Activated CD4-positive, alpha-beta T cell treated with anti-CD3 and anti-CD28 coated beads, Interleukin-2, amount 10 ng/mL, durations not matched to agents 24 days and 14 days (primary cell): ENCODE results near the gene PRKCI. TPM values are rescaled to one million over a fixed set of nuclear protein-coding genes. Genes with fewer than 3 reads are reported as not detected.
"Not testable (repeated sequence)": the region's sequence is repeated elsewhere in the genome, so short reads cannot be mapped to it uniquely, and the experiment has no call there.

Experiments used
- DNase-seq: peaks from one replicate; pipeline ENCODE4 v3.0.0; 2022
- H3K27ac Mint-ChIP-seq: one replicate; pipeline ENCODE4 v1.8.0; 2022; ENCODE audit warnings: mild to moderate bottlenecking, mixed read lengths
- H3K27me3 Mint-ChIP-seq: one replicate; pipeline ENCODE4 v1.8.0; 2022; ENCODE audit warnings: mixed read lengths
- H3K36me3 Mint-ChIP-seq: one replicate; pipeline ENCODE4 v1.8.0; 2022; ENCODE audit warnings: low read depth, mild to moderate bottlenecking, mixed read lengths
- H3K4me1 Mint-ChIP-seq: one replicate; pipeline ENCODE4 v1.8.0; 2021; ENCODE audit warnings: mixed read lengths
- H3K4me3 Mint-ChIP-seq: one replicate; pipeline ENCODE4 v1.8.0; 2022; ENCODE audit warnings: mild to moderate bottlenecking, moderate library complexity, mixed read lengths
- H3K9me3 Mint-ChIP-seq: one replicate; pipeline ENCODE4 v1.8.0; 2021; ENCODE audit warnings: mixed read lengths
- intact Hi-C: fragments of 100-400 bp; cut with micrococcal nuclease; formaldehyde crosslinking; loops from one replicate; pipeline ENCODE4 v1.15.1; 2023
- total RNA-seq: library from RNA; stranded (reverse); gene quantifications from 2 replicates; pipeline ENCODE4 v1.2.3, GENCODE V29; 2022

Gene PRKCI
- total RNA-seq, 1 donor from 2014 or later = 19.7 TPM

- H3K4me3 Mint-ChIP-seq = no peak overlapping the region
- H3K9me3 Mint-ChIP-seq = no peaks in the 10 kb centered on the region
- no peak overlapping the region for H3K27ac Mint-ChIP-seq
- H3K36me3 Mint-ChIP-seq = no peaks in the 10 kb centered on the region
- no peaks in the 10 kb centered on the region for H3K4me1 Mint-ChIP-seq
- intact Hi-C loops = no loop called here
- H3K27me3 Mint-ChIP-seq = peaks cover 9% of the 10 kb centered on the region
- no peak for DNase-seq
Observed at GRCh38 chr3:170324962-170325361, 102.7 kb downstream of the PRKCI start.

GRCh38 chr3:170327040-170327808 lies 105.0 kb downstream of the PRKCI start:
- intact Hi-C loops = no loop called here
- no peak for DNase-seq
- Mint-ChIP-seq H3K36me3 (no peaks in the 10 kb centered on the region), H3K9me3 (no peaks in the 10 kb centered on the region), H3K27me3 (peaks cover 8% of the 10 kb centered on the region), H3K4me1 (no peaks in the 10 kb centered on the region), H3K27ac (no peak overlapping the region), H3K4me3 (no peak overlapping the region)

DNA sequence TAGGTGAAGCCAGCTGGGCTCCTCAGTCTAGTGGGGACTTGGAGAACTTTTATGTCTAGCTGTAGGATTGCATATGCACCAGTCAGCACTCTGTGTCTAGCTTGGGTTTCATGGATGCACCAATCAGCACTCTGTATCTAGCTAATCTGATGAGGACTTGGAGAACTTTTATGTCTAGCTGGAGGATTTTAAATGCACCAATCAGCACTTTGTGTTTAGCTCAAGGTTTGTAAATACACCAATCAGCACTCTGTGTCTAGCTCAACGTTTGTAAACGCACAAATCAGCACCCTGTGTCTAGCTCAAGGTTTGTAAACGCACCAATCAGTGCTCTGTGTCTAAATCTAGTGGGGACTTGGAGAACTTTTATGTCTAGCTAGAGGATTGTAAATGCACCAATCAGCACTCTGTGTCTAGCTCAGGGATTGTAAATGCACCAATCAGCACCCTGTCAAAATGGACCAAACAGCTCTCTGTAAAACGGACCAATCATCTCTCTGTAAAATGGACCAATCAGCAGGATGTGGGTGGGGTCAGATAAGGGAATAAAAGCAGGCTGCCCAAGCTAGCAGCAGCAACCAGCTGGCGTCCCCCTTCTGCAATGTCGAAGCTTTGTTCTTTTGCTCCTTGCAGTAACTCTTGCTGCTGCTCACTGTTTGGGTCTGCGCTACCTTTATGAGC lies 105.8 kb downstream of the PRKCI start:
- H3K4me3 Mint-ChIP-seq, H3K9me3 Mint-ChIP-seq, DNase-seq, H3K27ac Mint-ChIP-seq, intact Hi-C loops, H3K36me3 Mint-ChIP-seq, H3K4me1 Mint-ChIP-seq, H3K27me3 Mint-ChIP-seq: not testable (repeated sequence)

- Mint-ChIP-seq H3K27ac (no peak overlapping the region), H3K4me3 (no peak overlapping the region), H3K27me3 (peaks cover 2% of the 10 kb centered on the region), H3K4me1 (no peaks in the 10 kb centered on the region), H3K9me3 (no peaks in the 10 kb centered on the region), H3K36me3 (no peaks in the 10 kb centered on the region)
- intact Hi-C loops = no loop called here
- DNase-seq = no peak
Observed at GRCh38 chr3:170330366-170330765, 108.1 kb downstream of the PRKCI start.

GRCh38 chr3:170331143-170331542 lies 108.9 kb downstream of the PRKCI start:
- H3K27me3 Mint-ChIP-seq = peaks cover 2% of the 10 kb centered on the region
- intact Hi-C loops = no loop called here
- no peaks in the 10 kb centered on the region for H3K9me3 Mint-ChIP-seq
- no peak overlapping the region for H3K4me3 Mint-ChIP-seq
- H3K36me3 Mint-ChIP-seq = no peaks in the 10 kb centered on the region
- H3K4me1 Mint-ChIP-seq = no peaks in the 10 kb centered on the region
- DNase-seq = no peak
- no peak overlapping the region for H3K27ac Mint-ChIP-seq

GRCh38 chr3:170337420-170337819 lies 115.2 kb downstream of the PRKCI start:
- intact Hi-C loops = no loop called here
- Mint-ChIP-seq H3K9me3 (peaks cover 4% of the 10 kb centered on the region), H3K27me3 (peaks cover under 1% of the 10 kb centered on the region), H3K4me3 (no peak overlapping the region), H3K27ac (no peak overlapping the region), H3K36me3 (no peaks in the 10 kb centered on the region), H3K4me1 (no peaks in the 10 kb centered on the region)
- no peak for DNase-seq

DNA sequence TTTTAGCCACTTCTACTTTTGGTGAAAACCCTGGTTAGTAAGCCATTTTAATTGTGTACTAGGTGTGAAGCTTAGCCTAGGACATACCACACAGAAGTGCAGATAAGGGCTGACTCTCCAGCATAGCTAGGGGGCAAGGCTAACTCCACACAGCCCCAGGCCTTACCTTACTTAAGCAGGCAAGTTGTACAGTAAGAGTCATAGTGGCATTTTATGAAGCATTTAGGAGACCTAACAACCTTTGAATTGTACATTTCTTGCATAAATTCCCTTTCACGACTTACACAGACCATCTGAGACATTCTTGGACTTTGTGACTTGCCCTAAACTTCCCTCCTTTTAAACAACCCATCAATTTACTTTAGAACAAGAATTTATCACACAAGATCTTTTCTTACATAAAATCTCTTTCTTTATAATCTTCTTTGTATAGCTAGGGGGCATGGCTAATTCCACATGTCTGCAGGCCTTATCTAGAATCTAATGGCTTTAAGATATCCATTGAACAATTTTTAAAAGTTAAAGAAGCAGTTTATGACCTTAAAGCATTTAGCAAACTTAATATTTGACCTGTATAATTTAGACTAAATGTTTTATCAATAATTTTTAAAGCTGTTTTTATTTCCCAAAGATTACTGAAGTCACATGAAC lies 116.6 kb downstream of the PRKCI start:
- no peak for DNase-seq
- Mint-ChIP-seq H3K9me3 (peaks cover 4% of the 10 kb centered on the region), H3K27me3 (no peaks in the 10 kb centered on the region), H3K4me1 (no peaks in the 10 kb centered on the region), H3K27ac (no peak overlapping the region), H3K4me3 (no peak overlapping the region), H3K36me3 (no peaks in the 10 kb centered on the region)
- intact Hi-C loops = no loop called here

- H3K27ac Mint-ChIP-seq, H3K4me1 Mint-ChIP-seq, intact Hi-C loops: not testable (repeated sequence)
Observed at GRCh38 chr3:170342273-170342672, 120.0 kb downstream of the PRKCI start.

GRCh38 chr3:170343859-170344258 lies 121.6 kb downstream of the PRKCI start:
- H3K36me3 Mint-ChIP-seq, H3K4me3 Mint-ChIP-seq, H3K9me3 Mint-ChIP-seq, DNase-seq, H3K4me1 Mint-ChIP-seq, H3K27ac Mint-ChIP-seq, H3K27me3 Mint-ChIP-seq, intact Hi-C loops: not testable (repeated sequence)

More at GRCh38 chr3:170342273-170342672, 120.0 kb downstream of the PRKCI start:
- not testable (repeated sequence) for DNase-seq, H3K36me3 Mint-ChIP-seq, H3K4me3 Mint-ChIP-seq, H3K27me3 Mint-ChIP-seq, H3K9me3 Mint-ChIP-seq

DNA sequence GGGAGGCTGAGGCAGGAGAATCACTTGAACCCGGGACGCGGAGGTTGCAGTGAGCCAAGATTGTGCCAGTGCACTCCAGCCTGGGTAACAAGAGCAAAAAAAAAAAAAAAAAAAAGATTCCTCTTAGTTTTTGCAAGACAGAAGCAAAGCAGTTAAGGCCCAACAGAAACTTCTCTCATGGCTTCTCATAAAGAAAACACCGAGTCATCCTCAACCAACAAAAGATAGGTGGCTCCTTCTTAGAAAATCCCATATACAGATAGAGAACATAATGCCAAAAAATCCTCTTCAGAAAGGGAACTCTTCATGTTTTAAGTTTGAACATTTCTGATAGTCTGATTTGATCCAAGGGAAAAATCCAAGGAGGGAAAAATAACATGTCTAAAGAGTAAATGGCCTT lies 122.7 kb downstream of the PRKCI start:
- H3K9me3 Mint-ChIP-seq = no peaks in the 10 kb centered on the region
- H3K4me1 Mint-ChIP-seq = peaks cover 2% of the 10 kb centered on the region
- H3K4me3 Mint-ChIP-seq = no peak overlapping the region
- no peaks in the 10 kb centered on the region for H3K27me3 Mint-ChIP-seq
- intact Hi-C loops = no loop called here
- H3K36me3 Mint-ChIP-seq = no peaks in the 10 kb centered on the region
- H3K27ac Mint-ChIP-seq = no peak overlapping the region
- DNase-seq = no peak

- intact Hi-C loops = no loop called here
- peak; percentile 29 for DNase-seq
- Mint-ChIP-seq H3K9me3 (no peaks in the 10 kb centered on the region), H3K36me3 (no peaks in the 10 kb centered on the region), H3K4me1 (peaks cover 5% of the 10 kb centered on the region), H3K27me3 (no peaks in the 10 kb centered on the region), H3K27ac (no peak overlapping the region), H3K4me3 (no peak overlapping the region)
Observed at GRCh38 chr3:170346481-170347392, 124.5 kb downstream of the PRKCI start.

- H3K4me3 Mint-ChIP-seq = no peak overlapping the region
- peak; percentile 52 for DNase-seq
- no peaks in the 10 kb centered on the region for H3K36me3 Mint-ChIP-seq
- intact Hi-C loops = no loop called here
- no peak overlapping the region for H3K27ac Mint-ChIP-seq
- peaks cover 6% of the 10 kb centered on the region for H3K4me1 Mint-ChIP-seq
- peaks cover 7% of the 10 kb centered on the region for H3K27me3 Mint-ChIP-seq
- H3K9me3 Mint-ChIP-seq = no peaks in the 10 kb centered on the region
Observed at GRCh38 chr3:170350515-170351413, 128.5 kb downstream of the PRKCI start.

DNA sequence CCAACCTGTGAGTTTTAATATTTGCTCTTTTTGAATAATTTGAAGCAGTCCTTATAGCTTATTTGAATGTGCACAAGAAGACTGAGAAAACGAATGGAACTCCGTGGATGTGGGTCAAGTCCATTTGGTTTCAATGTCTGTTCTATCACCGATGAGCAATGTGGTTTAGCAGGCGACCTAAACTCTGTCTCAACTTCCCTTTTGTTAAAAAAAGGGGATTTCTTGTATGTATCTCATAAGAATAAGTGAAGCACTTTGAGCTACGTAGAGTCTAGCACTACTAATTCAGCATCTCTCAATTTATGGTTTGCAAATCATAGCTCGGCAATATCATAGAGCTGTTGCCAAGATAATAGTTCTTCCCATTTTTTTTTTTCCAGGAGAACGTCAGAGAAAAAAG lies 130.7 kb downstream of the PRKCI start:
- no peak overlapping the region for H3K27ac Mint-ChIP-seq
- peaks cover 13% of the 10 kb centered on the region for H3K4me1 Mint-ChIP-seq
- H3K36me3 Mint-ChIP-seq = peaks cover 2% of the 10 kb centered on the region
- DNase-seq = no peak
- H3K27me3 Mint-ChIP-seq = peaks cover 7% of the 10 kb centered on the region
- intact Hi-C loops = no loop called here
- H3K4me3 Mint-ChIP-seq = no peak overlapping the region
- no peaks in the 10 kb centered on the region for H3K9me3 Mint-ChIP-seq
